ENCODE measurements around the gene SMYD3. TPM values are rescaled to one million over a fixed set of nuclear protein-coding genes. Genes with fewer than 3 reads are reported as not detected.

SMYD3 gene
- total and polyA plus RNA-seq, 2 donors (not counting 1 experiment from before 2014, with no cell fraction given), result 69.4 to 83.1 TPM

DNA sequence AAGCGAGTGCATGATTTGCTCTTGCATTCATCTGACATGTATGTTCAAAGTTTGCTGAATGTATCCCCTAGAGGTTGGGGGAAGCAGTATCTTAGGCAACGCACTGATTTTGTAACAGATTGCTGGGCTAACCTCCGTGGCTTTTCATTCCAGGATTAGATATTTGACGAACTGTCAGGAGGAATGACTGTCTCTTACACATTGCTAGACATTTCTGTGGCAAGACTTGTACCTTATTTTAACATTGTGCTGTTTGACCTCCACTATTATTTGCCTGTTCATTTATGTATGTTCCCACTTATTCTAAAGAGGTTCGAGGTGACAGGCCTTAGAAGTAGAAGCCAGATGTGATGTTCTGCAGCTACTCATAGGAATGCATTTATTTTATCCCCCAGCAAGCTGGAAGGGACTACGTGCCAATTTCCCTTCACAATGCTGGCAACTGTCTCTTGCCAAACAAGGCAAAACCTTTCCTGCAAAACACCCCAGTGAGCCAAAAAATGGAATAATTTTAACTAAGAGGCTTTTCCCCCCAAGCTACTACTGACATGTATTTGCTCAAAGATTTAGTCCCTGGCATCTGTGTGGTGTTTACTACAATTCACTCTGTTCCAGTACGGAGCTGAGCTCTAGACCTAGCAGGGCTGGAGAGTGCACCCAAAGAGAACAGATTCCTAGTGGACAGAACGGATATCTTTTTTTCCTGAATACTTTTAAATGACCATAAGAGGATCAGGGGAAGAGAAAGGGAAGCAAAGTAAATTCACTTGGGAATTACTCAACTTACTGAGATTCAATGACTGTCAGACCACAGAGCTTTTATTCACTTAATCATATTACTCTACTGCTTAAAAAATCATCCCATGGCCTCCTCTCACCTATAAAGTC lies 646.2 kb downstream of the SMYD3 start:
- Histone ChIP-seq H3K27ac (ENCODE audit: insufficient read depth, low read length) (peak overlapping the region; percentile 75), H3K4me2 (ENCODE audit: extremely low read depth, insufficient read depth, low read length) (peak overlapping the region; percentile 36), H2AFZ (ENCODE audit: low read length) (no peak overlapping the region), H3K4me1 (ENCODE audit: control insufficient read depth, extremely low read depth, insufficient read depth, low read length) (peaks cover 23% of the 10 kb centered on the region), H3K9ac (ENCODE audit: insufficient read depth, low read length) (no peak overlapping the region), H4K20me1 (ENCODE audit: control insufficient read depth, extremely low read depth, insufficient read depth, low read length) (no peaks in the 10 kb centered on the region), H3K79me2 (ENCODE audit: control insufficient read depth, insufficient read depth, low read length) (no peaks in the 10 kb centered on the region), H3K27me3 (ENCODE audit: control insufficient read depth, insufficient read depth, low read length) (no peaks in the 10 kb centered on the region), H3K4me3 (replicated peaks in 1 of 4; ENCODE audit: control extremely low read depth in 1 of 4, insufficient read depth in 1 of 4, low read depth in 3 of 4, low read length in 4 of 4) (peak overlapping the region in 1 of 4 experiments; percentile 32), H3K9me3 (ENCODE audit: control insufficient read depth, insufficient read depth, low read depth, low read length) (no peaks in the 10 kb centered on the region), H3K36me3 (ENCODE audit: control insufficient read depth, insufficient read depth, low read length) (no peaks in the 10 kb centered on the region)
- peak; percentile 66 to 88 for DNase-seq (ENCODE audit: low read depth in 2 of 2)
- TF ChIP-seq, protein P1, sequence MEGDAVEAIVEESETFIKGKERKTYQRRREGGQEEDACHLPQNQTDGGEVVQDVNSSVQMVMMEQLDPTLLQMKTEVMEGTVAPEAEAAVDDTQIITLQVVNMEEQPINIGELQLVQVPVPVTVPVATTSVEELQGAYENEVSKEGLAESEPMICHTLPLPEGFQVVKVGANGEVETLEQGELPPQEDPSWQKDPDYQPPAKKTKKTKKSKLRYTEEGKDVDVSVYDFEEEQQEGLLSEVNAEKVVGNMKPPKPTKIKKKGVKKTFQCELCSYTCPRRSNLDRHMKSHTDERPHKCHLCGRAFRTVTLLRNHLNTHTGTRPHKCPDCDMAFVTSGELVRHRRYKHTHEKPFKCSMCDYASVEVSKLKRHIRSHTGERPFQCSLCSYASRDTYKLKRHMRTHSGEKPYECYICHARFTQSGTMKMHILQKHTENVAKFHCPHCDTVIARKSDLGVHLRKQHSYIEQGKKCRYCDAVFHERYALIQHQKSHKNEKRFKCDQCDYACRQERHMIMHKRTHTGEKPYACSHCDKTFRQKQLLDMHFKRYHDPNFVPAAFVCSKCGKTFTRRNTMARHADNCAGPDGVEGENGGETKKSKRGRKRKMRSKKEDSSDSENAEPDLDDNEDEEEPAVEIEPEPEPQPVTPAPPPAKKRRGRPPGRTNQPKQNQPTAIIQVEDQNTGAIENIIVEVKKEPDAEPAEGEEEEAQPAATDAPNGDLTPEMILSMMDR (conservative IDR thresholded peaks at IDR 0.05 in 1 of 2, IDR thresholded peaks at IDR 0.05 in 1 of 2; ENCODE audit: low read depth in 1 of 2, low read length in 2 of 2), result peak; percentile 8 to 35
- no peak for TF ChIP-seq EZH2 (IDR thresholded peaks at IDR 0.05; ENCODE audit: low read length, missing control alignments)

DNA sequence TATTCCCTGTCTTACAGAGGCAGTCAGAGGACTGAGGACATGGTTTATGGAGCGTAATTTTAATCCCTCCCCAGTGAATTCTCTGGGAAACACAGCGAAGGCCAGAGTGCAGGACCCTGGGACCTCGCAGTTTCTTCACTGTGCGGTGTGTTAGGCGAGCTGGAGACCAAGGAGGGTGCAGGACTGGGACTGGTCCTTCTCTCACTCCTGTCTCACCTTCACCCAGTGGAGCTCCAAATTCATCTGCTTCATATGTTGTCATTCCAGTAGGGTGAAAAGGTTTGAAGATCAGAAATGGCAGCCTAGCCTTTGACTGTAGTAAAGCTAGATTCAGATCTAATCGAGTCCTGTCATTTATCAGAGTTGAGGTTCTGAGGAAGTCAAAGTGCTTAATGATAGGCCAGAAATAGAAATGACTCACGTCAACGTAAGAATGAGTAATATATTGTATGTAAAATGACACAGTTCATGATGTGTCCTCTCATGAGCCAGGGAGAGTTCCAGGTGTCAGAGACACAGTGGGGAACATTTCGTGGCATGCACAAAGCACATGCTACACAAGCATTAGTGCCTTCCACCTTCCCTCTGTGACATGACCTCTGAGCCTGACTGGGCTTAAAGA lies 647.5 kb downstream of the SMYD3 start:
- peaks cover 24% of the 10 kb centered on the region for H3K4me1 ChIP-seq (ENCODE audit: control insufficient read depth, extremely low read depth, insufficient read depth, low read length)

More for the DNA sequence above, 647.5 kb downstream of the SMYD3 start:
- Histone ChIP-seq H3K27ac (ENCODE audit: insufficient read depth, low read length) (peak overlapping the region; percentile 75), H3K36me3 (ENCODE audit: control insufficient read depth, insufficient read depth, low read length) (no peaks in the 10 kb centered on the region), H3K9me3 (ENCODE audit: control insufficient read depth, insufficient read depth, low read depth, low read length) (no peaks in the 10 kb centered on the region), H3K27me3 (ENCODE audit: control insufficient read depth, insufficient read depth, low read length) (no peaks in the 10 kb centered on the region), H4K20me1 (ENCODE audit: control insufficient read depth, extremely low read depth, insufficient read depth, low read length) (no peaks in the 10 kb centered on the region), H3K9ac (ENCODE audit: insufficient read depth, low read length) (peak overlapping the region; percentile 25), H3K79me2 (ENCODE audit: control insufficient read depth, insufficient read depth, low read length) (no peaks in the 10 kb centered on the region), H3K4me2 (ENCODE audit: extremely low read depth, insufficient read depth, low read length) (peak overlapping the region; percentile 51), H2AFZ (ENCODE audit: low read length) (no peak overlapping the region), H3K4me3 (replicated peaks in 1 of 4; ENCODE audit: control extremely low read depth in 1 of 4, insufficient read depth in 1 of 4, low read depth in 3 of 4, low read length in 4 of 4) (peak overlapping the region in 1 of 4 experiments; percentile 32)
- DNase-seq (ENCODE audit: low read depth in 2 of 2), result peak in 1 of 2 donors; percentile 86
- no peak for TF ChIP-seq EZH2 (IDR thresholded peaks at IDR 0.05; ENCODE audit: low read length, missing control alignments)
- TF ChIP-seq, protein P1 (conservative IDR thresholded peaks at IDR 0.05 in 1 of 2, IDR thresholded peaks at IDR 0.05 in 1 of 2; ENCODE audit: low read depth in 1 of 2, low read length in 2 of 2), result no peak
